ENCODE results near the gene RETSAT.

The RETSAT gene

GRCh38 chr2:85309699-85310321 lies 44.5 kb downstream of the RETSAT start:
- no peak for FAIRE-seq
- no peak for DNase-seq (ENCODE audit: low spot score)

- DNase-seq (ENCODE audit: low spot score) (peak; percentile 20), FAIRE-seq (no peak)
Observed at GRCh38 chr2:85308896-85309555, 45.3 kb downstream of the RETSAT start.

- DNase-seq (ENCODE audit: low spot score) = no peak
- FAIRE-seq = no peak
Observed at GRCh38 chr2:85308201-85308600, 46.1 kb downstream of the RETSAT start.

- no peak for FAIRE-seq
- DNase-seq (ENCODE audit: low spot score) = no peak
Observed at GRCh38 chr2:85307527-85307897, 46.8 kb downstream of the RETSAT start.

- FAIRE-seq (no peak), DNase-seq (ENCODE audit: low spot score) (no peak)
Observed at GRCh38 chr2:85303780-85304531, 50.4 kb downstream of the RETSAT start.

- DNase-seq (ENCODE audit: low spot score) (no peak), FAIRE-seq (no peak)
Observed at GRCh38 chr2:85302121-85302520, 52.2 kb downstream of the RETSAT start.
